GM10266 (cell line): Measurements from ENCODE around the gene SKP2.
"Not testable (repeated sequence)": the region's sequence is repeated elsewhere in the genome, so short reads cannot be mapped to it uniquely, and the experiment has no call there.

Source experiments
- DNase-seq: peaks from one replicate; pipeline ENCODE4 v3.0.0; 2012; ENCODE audit errors: extremely low spot score
- CTCF ChIP-seq: IDR thresholded peaks from 2 replicates; pipeline ENCODE4 v1.5.1; 2012; ENCODE audit warnings: mild to moderate bottlenecking, low read depth; ENCODE audit not compliant: control insufficient read depth, insufficient read depth; ENCODE audit errors: missing control alignments

The SKP2 gene

GRCh38 chr5:36151434-36152323 is at the start of gene SKP2, which contains the start of gene LMBRD2:
SKP2 (plus strand) TSS chr5:36152111; CDS start chr5:36152263, 152 bp downstream.
LMBRD2 (minus strand) TSS chr5:36151887; CDS start chr5:36143349, 8,538 bp downstream.
- peak; percentile 89 for DNase-seq
- TF ChIP-seq CTCF: no peak

DNA sequence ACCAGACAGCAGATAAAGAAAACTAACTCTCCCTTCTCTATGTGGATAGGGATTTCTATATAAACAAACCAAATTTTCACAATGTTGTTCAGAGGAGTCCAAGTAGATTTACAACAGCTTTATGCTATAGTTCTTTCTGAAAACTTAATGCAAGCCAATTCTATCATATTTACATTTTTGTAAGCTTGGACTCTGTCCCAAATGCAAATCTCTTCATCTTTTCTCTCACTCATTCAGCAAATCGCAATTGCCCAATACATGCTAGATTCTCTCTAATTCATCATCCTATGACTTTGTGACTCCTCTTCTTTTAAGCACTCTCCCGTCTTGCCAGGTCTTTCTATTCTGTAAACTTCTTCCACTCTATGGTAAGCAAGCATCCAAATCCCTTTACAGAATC is 46.1 kb upstream of the SKP2 start:
- DNase-seq: no peak
- no peak for TF ChIP-seq CTCF

DNA sequence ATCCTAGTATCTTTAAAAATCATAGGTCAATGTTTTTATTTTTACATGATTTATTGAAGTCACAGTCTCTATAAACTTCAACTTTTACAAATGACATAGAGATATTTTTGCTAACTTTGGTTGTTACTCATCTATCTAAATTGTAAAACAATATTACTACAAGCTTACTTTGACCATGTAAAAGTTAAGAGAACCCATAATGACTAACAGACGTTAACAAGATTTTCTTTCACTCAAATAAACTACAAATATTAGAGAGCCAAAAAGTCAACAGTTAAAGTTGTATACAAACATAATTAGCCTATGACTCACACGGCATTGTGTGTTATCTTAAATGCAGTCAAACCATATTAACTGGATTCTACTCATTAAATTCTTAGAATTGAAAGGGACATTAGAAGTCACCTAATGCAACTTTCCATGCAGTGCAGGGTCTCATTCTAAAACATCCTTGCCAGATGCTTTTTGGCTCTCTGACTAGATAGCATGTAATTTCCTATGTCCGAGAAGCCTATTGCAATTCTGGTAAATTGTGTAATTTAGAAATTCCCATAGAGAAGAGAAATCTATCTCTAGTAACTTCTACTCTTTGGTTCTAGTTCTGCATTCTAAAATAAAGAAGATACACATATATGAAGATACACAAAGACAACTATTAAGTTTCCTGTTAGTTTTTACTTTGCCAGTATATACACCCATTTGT is 43.0 kb upstream of the SKP2 start:
- DNase-seq: no peak
- TF ChIP-seq CTCF: no peak

DNA sequence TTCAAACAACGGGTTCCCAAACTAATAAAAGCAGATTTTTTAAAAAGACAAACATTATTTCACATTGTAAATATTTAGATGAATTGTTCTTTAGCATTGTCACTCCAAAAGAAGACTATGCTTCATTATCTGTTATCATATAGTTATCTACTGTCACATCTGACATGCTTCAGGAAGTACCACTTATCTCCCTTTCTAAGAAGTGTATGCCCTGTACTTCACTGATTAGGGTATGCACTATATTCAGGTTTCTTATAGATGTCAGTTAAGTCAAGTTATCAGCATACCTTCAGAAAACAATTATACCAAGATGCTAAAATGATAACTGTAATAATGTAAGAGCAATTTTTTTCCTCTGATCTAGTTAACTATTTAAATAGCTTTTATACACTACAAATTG is 40.7 kb upstream of the SKP2 start:
- TF ChIP-seq CTCF: no peak
- no peak for DNase-seq

- TF ChIP-seq CTCF: no peak
- DNase-seq: no peak
Observed at GRCh38 chr5:36125868-36126267, 26.0 kb upstream of the SKP2 start.

DNA sequence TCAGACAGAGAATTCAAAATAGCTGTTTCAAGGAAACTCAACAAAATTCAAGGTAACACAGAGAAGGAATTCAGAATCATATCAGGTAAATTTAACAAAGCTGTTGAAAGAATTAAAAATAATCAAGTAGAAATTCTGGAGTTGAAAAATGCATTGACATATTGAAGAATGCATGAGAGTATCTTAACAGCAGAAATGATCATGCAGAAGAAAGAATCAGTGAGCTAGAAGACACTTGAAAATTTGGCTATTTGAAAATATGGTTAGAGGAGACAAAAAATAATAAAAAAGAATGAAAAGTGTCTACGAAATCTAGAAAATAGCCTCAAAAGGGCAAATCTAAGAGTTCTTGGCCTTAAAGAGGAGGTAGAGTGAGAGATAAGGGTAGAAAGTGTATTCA is 23.1 kb upstream of the SKP2 start:
- TF ChIP-seq CTCF: no peak
- no peak for DNase-seq

DNA sequence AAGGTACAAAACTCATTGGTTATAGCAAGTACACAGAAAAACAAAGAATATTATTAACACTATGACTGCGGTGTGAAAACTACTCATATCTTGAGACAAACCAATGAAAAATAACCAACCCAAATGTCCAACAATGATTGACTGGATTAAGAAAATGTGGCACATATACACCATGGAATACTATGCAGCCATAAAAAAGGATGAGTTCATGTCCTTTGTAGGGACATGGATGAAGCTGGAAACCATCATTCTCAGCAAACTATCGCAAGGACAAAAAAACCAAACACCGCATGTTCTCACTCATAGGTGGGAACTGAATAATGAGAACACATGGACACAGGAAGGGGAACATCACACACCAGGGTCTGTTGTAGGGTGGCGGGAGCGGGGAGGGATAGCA is 22.2 kb upstream of the SKP2 start:
- not testable (repeated sequence) for DNase-seq

- not testable (repeated sequence) for DNase-seq
Observed at GRCh38 chr5:36133009-36133408, 18.9 kb upstream of the SKP2 start.
